Measurements from ENCODE around the gene TENT4B. TPM values are rescaled to one million over a fixed set of nuclear protein-coding genes. Genes with fewer than 3 reads are reported as not detected.
A peak's percentile ranks its signal among the peaks of the same experiment; 100 is the strongest.

Gene TENT4B
- total RNA-seq, 1 donor from 2014 or later, result 13.2 TPM

GRCh38 chr16:50197582-50197981, 44.5 kb downstream of the TENT4B start:
- Mint-ChIP-seq H3K27me3 (no peaks in the 10 kb centered on the region), H3K4me1 (peaks cover 71% of the 10 kb centered on the region), H3K36me3 (ENCODE audit: low read depth) (peaks cover 3% of the 10 kb centered on the region), H3K27ac (no peak overlapping the region), H3K9me3 (no peaks in the 10 kb centered on the region), H3K4me3 (no peak overlapping the region)
- ATAC-seq (ENCODE audit: low read depth) (no peak), DNase-seq (no peak)
- intact Hi-C loops (cut with micrococcal nuclease), result no loop called here
- CTCF ChIA-PET, result interaction anchor here (1.8 kb wide), 1 partner anchor 13 kb away, joined by 6 read pairs; no protein-coding TSS in a partner anchor
- POLR2A ChIA-PET, result interaction anchor here (0.7 kb wide), 1 partner anchor 10 kb away, joined by 5 read pairs; no protein-coding TSS in a partner anchor
- no peak for TF ChIP-seq CTCF (IDR thresholded peaks at IDR 0.05)

- no peak overlapping the region for H3K4me3 Mint-ChIP-seq
- intact Hi-C loops (cut with micrococcal nuclease), result no loop called here
These were observed 45.8 kb downstream of the TENT4B start for GRCh38 chr16:50198802-50199403.

GRCh38 chr16:50201787-50202186, 48.7 kb downstream of the TENT4B start:
- no peak for ATAC-seq (ENCODE audit: low read depth)
- H3K4me1 Mint-ChIP-seq, result peaks cover 55% of the 10 kb centered on the region
- intact Hi-C loops (cut with micrococcal nuclease), result no loop called here
- H3K9me3 Mint-ChIP-seq, result no peaks in the 10 kb centered on the region
- POLR2A ChIA-PET, result no interaction called here
- DNase-seq, result no peak
- no peak overlapping the region for H3K27ac Mint-ChIP-seq
- no peak overlapping the region for H3K4me3 Mint-ChIP-seq
- CTCF ChIA-PET, result interaction anchor here (1.0 kb wide), 2 partner anchors 9 to 12 kb away, joined by 3 to 7 read pairs; no protein-coding TSS in a partner anchor
- no peak for TF ChIP-seq CTCF (IDR thresholded peaks at IDR 0.05)
- no peaks in the 10 kb centered on the region for H3K36me3 Mint-ChIP-seq (ENCODE audit: low read depth)
- no peaks in the 10 kb centered on the region for H3K27me3 Mint-ChIP-seq

More at GRCh38 chr16:50198802-50199403, 45.8 kb downstream of the TENT4B start:
- Mint-ChIP-seq H3K9me3 (no peaks in the 10 kb centered on the region), H3K27ac (no peak overlapping the region), H3K27me3 (no peaks in the 10 kb centered on the region), H3K4me1 (peaks cover 72% of the 10 kb centered on the region), H3K36me3 (ENCODE audit: low read depth) (no peaks in the 10 kb centered on the region)
- ChIA-PET CTCF (interaction anchor here (1.8 kb wide), 1 partner anchor 12 kb away, joined by 6 read pairs; no protein-coding TSS in a partner anchor), POLR2A (interaction anchor here (1.1 kb wide), 1 partner anchor 31 kb away, joined by 4 read pairs; no protein-coding TSS in a partner anchor)
- TF ChIP-seq CTCF (IDR thresholded peaks at IDR 0.05), result no peak
- DNase-seq (no peak), ATAC-seq (ENCODE audit: low read depth) (no peak)

- intact Hi-C loops (cut with micrococcal nuclease), result no loop called here
- H3K27me3 Mint-ChIP-seq, result no peaks in the 10 kb centered on the region
- H3K27ac Mint-ChIP-seq, result no peak overlapping the region
- ChIA-PET POLR2A (no interaction called here), CTCF (interaction anchor here (0.6 to 1.3 kb wide), 3 partner anchors 9 to 178 kb away, joined by 3 to 4 read pairs (median 3); partner anchors contain the start of gene CNEP1R1)
- ATAC-seq (ENCODE audit: low read depth) (no peak), DNase-seq (no peak)
- H3K4me1 Mint-ChIP-seq, result peaks cover 47% of the 10 kb centered on the region
- H3K36me3 Mint-ChIP-seq (ENCODE audit: low read depth), result no peaks in the 10 kb centered on the region
- H3K9me3 Mint-ChIP-seq, result no peaks in the 10 kb centered on the region
- no peak for TF ChIP-seq CTCF (IDR thresholded peaks at IDR 0.05)
- no peak overlapping the region for H3K4me3 Mint-ChIP-seq
These were observed 50.0 kb downstream of the TENT4B start for GRCh38 chr16:50202926-50203624.

GRCh38 chr16:50203681-50204080, 50.6 kb downstream of the TENT4B start:
- no peak overlapping the region for H3K4me3 Mint-ChIP-seq

More at GRCh38 chr16:50203681-50204080, 50.6 kb downstream of the TENT4B start:
- Mint-ChIP-seq H3K36me3 (ENCODE audit: low read depth) (no peaks in the 10 kb centered on the region), H3K27ac (peak overlapping the region; percentile 3), H3K4me1 (peaks cover 48% of the 10 kb centered on the region), H3K27me3 (no peaks in the 10 kb centered on the region), H3K9me3 (no peaks in the 10 kb centered on the region)
- POLR2A ChIA-PET, result no interaction called here
- DNase-seq, result no peak
- ATAC-seq (ENCODE audit: low read depth), result no peak
- intact Hi-C loops (cut with micrococcal nuclease), result no loop called here
- CTCF ChIA-PET, result interaction anchor here (1.3 kb wide), 1 partner anchor 179 kb away, joined by 3 read pairs; the partner anchor contains the start of gene CNEP1R1
- TF ChIP-seq CTCF (IDR thresholded peaks at IDR 0.05), result no peak

Data from activated B cell treated with CpG ODN at 0.5 μM for 24 hours (primary cell).